Esophagus (tissue), 2 donors: ENCODE results near the gene SLC35C1. TPM values are rescaled to one million over a fixed set of nuclear protein-coding genes. Genes with fewer than 3 reads are reported as not detected.
"Not testable (repeated sequence)": the region's sequence is repeated elsewhere in the genome, so short reads cannot be mapped to it uniquely, and the experiment has no call there.

Experiments
- H3K27ac ChIP-seq, 2 donors: one replicate each; pipeline ENCODE4 v1.5.1; 2013; ENCODE audit warnings: low read depth in 2 of 2, mild to moderate bottlenecking in 2 of 2, inconsistent platforms in 1 of 2, low read length in 1 of 2, moderate library complexity in 1 of 2
- H3K27me3 ChIP-seq, 2 donors: one replicate each; pipeline ENCODE4 v1.6.1; 2013; ENCODE audit warnings: low read length in 2 of 2, control low read depth in 1 of 2, mild to moderate bottlenecking in 1 of 2; ENCODE audit not compliant: insufficient read depth in 2 of 2, control insufficient read depth in 1 of 2
- H3K36me3 ChIP-seq, 2 donors: one replicate each; pipeline ENCODE4 v1.6.1; 2013; ENCODE audit warnings: low read length in 1 of 2; ENCODE audit not compliant: control insufficient read depth in 2 of 2, insufficient read depth in 2 of 2
- H3K4me1 ChIP-seq, 2 donors: one replicate each; pipeline ENCODE4 v1.6.1; 2013; ENCODE audit warnings: low read length in 1 of 2; ENCODE audit not compliant: control insufficient read depth in 2 of 2, insufficient read depth in 2 of 2
- H3K4me3 ChIP-seq, 2 donors: one replicate each; pipeline ENCODE4 v1.5.1; 2013; ENCODE audit warnings: low read length in 2 of 2, mild to moderate bottlenecking in 2 of 2, low read depth in 1 of 2, moderate library complexity in 1 of 2
- H3K9me3 ChIP-seq, 2 donors: one replicate each; pipeline ENCODE4 v1.6.1; 2013; ENCODE audit warnings: mild to moderate bottlenecking in 2 of 2, low read depth in 1 of 2, low read length in 1 of 2, moderate library complexity in 1 of 2; ENCODE audit not compliant: control insufficient read depth in 2 of 2, insufficient read depth in 1 of 2
- WGBS, 2 donors: extraction: QIAGEN DNeasy Blood & Tissue Kit; methylation state at CpG; one replicate each; pipeline ENCODE4 v1.1.7; 2013; 5-methylcytosine and 5-hydroxymethylcytosine counted together
- polyA plus RNA-seq, 2 donors: library from polyadenylated mRNA; stranded (reverse); fragments of 200-250 nt; gene quantifications; one replicate each; pipeline ENCODE4 v1.2.3, GENCODE V29; 2013
- donor health status: healthy with polysubstance abuse.
- donor health status: Bipolar disorder and iron deficiency.

Gene SLC35C1
- polyA plus RNA-seq, 2 donors = 36.9 to 45.6 TPM

DNA sequence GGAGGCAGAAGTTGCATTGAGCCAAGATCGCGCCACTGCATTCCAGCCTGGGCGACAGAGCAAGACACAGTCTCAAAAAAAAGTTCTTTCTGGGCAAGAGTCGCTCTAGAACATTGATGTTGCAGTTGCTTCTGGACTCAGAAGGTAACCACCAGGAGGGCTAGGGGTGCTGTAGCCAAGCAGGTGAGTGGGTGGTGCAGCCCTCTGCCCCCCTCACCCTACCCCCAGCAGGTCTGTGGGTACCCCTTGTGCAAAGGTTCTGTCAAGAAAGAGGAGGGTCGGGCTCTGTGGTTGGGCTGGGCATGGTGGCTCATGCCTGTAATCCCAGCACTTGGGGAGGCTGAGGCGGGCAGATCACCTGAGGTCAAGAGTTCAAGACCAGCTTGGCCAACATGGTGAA lies 3.5 kb downstream of the SLC35C1 start:
- not testable (repeated sequence) for H3K4me3 ChIP-seq, H3K9me3 ChIP-seq, H3K27me3 ChIP-seq, H3K27ac ChIP-seq
- 96% methylated on average over 6 of the region's 6 CpGs for WGBS, 2 donors
- peaks cover 0 to 37% of the 10 kb centered on the region in 2 donors for H3K36me3 ChIP-seq
- H3K4me1 ChIP-seq = peaks cover 0 to 16% of the 10 kb centered on the region in 2 donors

GRCh38 chr11:45809456-45810395 lies 4.8 kb downstream of the SLC35C1 start:
- H3K4me1 ChIP-seq = peaks cover 0 to 16% of the 10 kb centered on the region in 2 donors
- H3K4me3 ChIP-seq = no peak overlapping the region
- H3K9me3 ChIP-seq = no peaks in the 10 kb centered on the region
- H3K27ac ChIP-seq = peak overlapping the region in 1 of 2 donors; percentile 13
- 84 to 85% methylated on average over 11 of the region's 11 CpGs for WGBS, 2 donors
- peaks cover 0 to 37% of the 10 kb centered on the region in 2 donors for H3K36me3 ChIP-seq
- H3K27me3 ChIP-seq = no peaks in the 10 kb centered on the region

GRCh38 chr11:45810431-45811108 lies 5.6 kb downstream of the SLC35C1 start:
- H3K27me3 ChIP-seq = no peaks in the 10 kb centered on the region
- H3K4me3 ChIP-seq = no peak overlapping the region
- H3K9me3 ChIP-seq = no peaks in the 10 kb centered on the region
- peaks cover 0 to 15% of the 10 kb centered on the region in 2 donors for H3K4me1 ChIP-seq
- peaks cover 0 to 37% of the 10 kb centered on the region in 2 donors for H3K36me3 ChIP-seq
- H3K27ac ChIP-seq = no peak overlapping the region
- WGBS, 2 donors = 93 to 96% methylated on average over 23 of the region's 23 CpGs

DNA sequence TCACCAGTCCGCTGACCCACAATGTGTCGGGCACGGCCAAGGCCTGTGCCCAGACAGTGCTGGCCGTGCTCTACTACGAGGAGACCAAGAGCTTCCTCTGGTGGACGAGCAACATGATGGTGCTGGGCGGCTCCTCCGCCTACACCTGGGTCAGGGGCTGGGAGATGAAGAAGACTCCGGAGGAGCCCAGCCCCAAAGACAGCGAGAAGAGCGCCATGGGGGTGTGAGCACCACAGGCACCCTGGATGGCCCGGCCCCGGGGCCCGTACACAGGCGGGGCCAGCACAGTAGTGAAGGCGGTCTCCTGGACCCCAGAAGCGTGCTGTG lies 6.1 kb downstream of the SLC35C1 start:
- H3K9me3 ChIP-seq = no peaks in the 10 kb centered on the region
- peaks cover 0 to 10% of the 10 kb centered on the region in 2 donors for H3K4me1 ChIP-seq
- peaks cover 0 to 37% of the 10 kb centered on the region in 2 donors for H3K36me3 ChIP-seq
- no peaks in the 10 kb centered on the region for H3K27me3 ChIP-seq
- no peak overlapping the region for H3K27ac ChIP-seq
- no peak overlapping the region for H3K4me3 ChIP-seq
- WGBS, 2 donors = 94 to 96% methylated on average over 17 of the region's 17 CpGs

DNA sequence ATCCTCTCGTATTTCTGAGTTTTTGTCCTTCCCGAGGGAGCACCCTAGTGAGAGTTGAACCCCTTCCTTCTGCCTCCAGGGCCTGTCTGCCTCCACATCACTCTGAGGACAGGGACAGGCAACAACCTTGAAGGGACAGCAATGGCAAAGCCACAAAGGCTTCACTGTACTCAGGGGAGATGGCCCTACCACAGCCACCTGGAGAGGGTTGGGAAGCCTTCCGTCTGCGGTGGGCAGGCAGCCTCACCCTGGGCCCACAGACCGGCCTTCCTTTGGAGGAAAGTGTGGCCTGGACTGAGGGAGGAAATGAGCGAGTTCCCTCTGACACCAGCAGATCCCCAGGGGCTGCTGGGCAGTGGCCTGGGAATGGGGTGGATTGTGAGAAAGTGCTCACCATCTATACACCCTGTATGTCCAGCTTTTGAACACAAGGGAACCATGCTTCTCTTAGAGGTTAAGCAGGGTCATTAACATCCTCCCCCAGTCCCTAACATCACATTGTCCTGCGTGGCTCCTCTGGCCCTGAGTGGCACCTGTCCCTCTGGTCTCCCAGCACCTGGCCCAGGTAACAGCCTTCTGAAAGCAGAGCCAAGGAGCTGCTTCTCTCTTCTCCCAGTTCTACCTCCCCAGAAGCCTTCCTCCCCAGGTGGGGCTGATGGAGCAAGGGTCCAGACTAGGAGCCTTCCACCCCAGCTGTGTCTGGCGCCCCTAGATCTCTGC lies 6.8 kb downstream of the SLC35C1 start:
- WGBS, 2 donors = 85 to 89% methylated on average over 8 of the region's 8 CpGs
- H3K27me3 ChIP-seq = no peaks in the 10 kb centered on the region
- H3K4me3 ChIP-seq = no peak overlapping the region
- H3K4me1 ChIP-seq = peaks cover 0 to 7% of the 10 kb centered on the region in 2 donors
- H3K27ac ChIP-seq = no peak overlapping the region
- H3K36me3 ChIP-seq = peaks cover 0 to 35% of the 10 kb centered on the region in 2 donors
- H3K9me3 ChIP-seq = no peaks in the 10 kb centered on the region

- no peaks in the 10 kb centered on the region for H3K4me1 ChIP-seq
- 78 to 80% methylated on average over 7 of the region's 7 CpGs for WGBS, 2 donors
- no peak overlapping the region for H3K27ac ChIP-seq
- no peak overlapping the region for H3K4me3 ChIP-seq
- H3K27me3 ChIP-seq = no peaks in the 10 kb centered on the region
- H3K9me3 ChIP-seq = no peaks in the 10 kb centered on the region
- peaks cover 0 to 25% of the 10 kb centered on the region in 2 donors for H3K36me3 ChIP-seq
These were observed 7.9 kb downstream of the SLC35C1 start for GRCh38 chr11:45812581-45813548.

DNA sequence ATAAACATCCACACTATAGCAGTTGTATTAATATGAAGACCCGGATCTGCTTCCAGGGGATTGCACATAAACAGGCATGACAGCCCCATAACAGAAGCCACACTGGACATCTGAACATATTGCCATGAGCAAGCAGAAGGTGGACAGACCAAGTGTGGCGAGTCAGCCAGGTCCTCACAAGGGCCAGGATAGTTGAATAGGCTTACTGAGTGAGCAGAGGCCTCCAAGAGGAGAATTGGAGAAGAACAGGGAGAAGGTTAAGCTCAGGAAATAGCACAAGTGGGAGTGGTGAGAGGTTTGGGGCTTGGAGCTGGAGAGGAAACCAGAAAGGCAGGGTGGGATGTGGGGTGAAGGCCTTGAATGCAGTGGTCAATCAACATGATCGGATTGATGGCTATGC lies 10.8 kb downstream of the SLC35C1 start:
- H3K27me3 ChIP-seq = no peaks in the 10 kb centered on the region
- no peak overlapping the region for H3K27ac ChIP-seq
- H3K4me1 ChIP-seq = no peaks in the 10 kb centered on the region
- H3K9me3 ChIP-seq = no peaks in the 10 kb centered on the region
- no peak overlapping the region for H3K4me3 ChIP-seq
- H3K36me3 ChIP-seq = peaks cover 0 to 10% of the 10 kb centered on the region in 2 donors
- 87% methylated on average over 3 of the region's 3 CpGs for WGBS, 2 donors

- H3K27ac ChIP-seq = no peak overlapping the region
- no peaks in the 10 kb centered on the region for H3K27me3 ChIP-seq
- peaks cover 0 to 2% of the 10 kb centered on the region in 2 donors for H3K36me3 ChIP-seq
- no peak overlapping the region for H3K4me3 ChIP-seq
- no peaks in the 10 kb centered on the region for H3K9me3 ChIP-seq
- whole genome bisulfite sequencing, 2 donors = 42 to 49% methylated on average over 3 of the region's 3 CpGs
- H3K4me1 ChIP-seq = no peaks in the 10 kb centered on the region
These were observed 11.7 kb downstream of the SLC35C1 start for GRCh38 chr11:45816614-45817013.
